Stomach (tissue), 4 donors: ENCODE measurements around the gene TPSAB1.

Source experiments
- POLR2AphosphoS5 ChIP-seq, 3 donors: sonication (generic); formaldehyde crosslinking; IDR thresholded peaks; one replicate each; pipeline ENCODE4 v1.6.1; 2016; ENCODE audit warnings: antibody characterized with exemption in 3 of 3
- TF ChIP-seq, protein P1 (sequence below), 7 experiments: fragments of 450-650 bp in 4 of 7; fragments of 200-600 bp in 3 of 7; sonication (generic) in 3 of 7; IDR thresholded peaks; one replicate each; pipeline ENCODE4 v1.5.1; 2016 to 2019; ENCODE audit warnings: antibody characterized with exemption in 7 of 7, control low read depth in 2 of 7, mild to moderate bottlenecking in 1 of 7

DNA sequence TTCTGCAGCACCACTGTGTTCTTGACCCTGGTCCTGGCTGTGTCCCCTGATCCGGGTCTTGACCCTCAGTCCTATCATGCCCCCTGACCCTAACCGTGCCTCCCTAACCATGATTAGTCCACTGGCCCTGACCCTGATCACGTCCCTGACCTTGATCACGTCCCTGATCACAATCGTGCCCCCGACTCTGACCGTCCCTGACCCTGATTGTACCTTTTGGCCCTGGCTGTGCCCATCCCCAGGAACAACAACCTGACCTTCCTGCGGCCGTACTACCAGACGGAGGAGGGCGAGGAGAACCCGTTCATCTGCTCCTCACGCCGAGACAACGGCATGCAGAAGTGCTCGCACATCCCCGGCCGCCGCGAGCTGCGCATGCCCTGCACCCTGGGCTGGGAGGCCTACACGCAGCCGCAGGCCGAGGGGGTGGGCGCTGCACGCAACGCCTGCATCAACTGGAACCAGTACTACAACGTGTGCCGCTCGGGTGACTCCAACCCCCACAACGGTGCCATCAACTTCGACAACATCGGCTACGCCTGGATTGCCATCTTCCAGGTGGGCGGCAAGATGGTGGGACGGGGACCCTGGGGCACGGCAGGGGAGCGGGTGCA lies 40.4 kb upstream of the TPSAB1 start:
- TF ChIP-seq POLR2AphosphoS5 (IDR thresholded peaks at IDR 0.05) = no peak
- TF ChIP-seq, protein P1, sequence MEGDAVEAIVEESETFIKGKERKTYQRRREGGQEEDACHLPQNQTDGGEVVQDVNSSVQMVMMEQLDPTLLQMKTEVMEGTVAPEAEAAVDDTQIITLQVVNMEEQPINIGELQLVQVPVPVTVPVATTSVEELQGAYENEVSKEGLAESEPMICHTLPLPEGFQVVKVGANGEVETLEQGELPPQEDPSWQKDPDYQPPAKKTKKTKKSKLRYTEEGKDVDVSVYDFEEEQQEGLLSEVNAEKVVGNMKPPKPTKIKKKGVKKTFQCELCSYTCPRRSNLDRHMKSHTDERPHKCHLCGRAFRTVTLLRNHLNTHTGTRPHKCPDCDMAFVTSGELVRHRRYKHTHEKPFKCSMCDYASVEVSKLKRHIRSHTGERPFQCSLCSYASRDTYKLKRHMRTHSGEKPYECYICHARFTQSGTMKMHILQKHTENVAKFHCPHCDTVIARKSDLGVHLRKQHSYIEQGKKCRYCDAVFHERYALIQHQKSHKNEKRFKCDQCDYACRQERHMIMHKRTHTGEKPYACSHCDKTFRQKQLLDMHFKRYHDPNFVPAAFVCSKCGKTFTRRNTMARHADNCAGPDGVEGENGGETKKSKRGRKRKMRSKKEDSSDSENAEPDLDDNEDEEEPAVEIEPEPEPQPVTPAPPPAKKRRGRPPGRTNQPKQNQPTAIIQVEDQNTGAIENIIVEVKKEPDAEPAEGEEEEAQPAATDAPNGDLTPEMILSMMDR (IDR thresholded peaks at IDR 0.05) = no peak
